ENCODE data around the gene SPRYD7. TPM values are rescaled to one million over a fixed set of nuclear protein-coding genes. Genes with fewer than 3 reads are reported as not detected.

Gene SPRYD7
- total and polyA plus RNA-seq, 8 donors, result 3.6 to 26.9 (median 8.1) TPM; not detected in 1

DNA sequence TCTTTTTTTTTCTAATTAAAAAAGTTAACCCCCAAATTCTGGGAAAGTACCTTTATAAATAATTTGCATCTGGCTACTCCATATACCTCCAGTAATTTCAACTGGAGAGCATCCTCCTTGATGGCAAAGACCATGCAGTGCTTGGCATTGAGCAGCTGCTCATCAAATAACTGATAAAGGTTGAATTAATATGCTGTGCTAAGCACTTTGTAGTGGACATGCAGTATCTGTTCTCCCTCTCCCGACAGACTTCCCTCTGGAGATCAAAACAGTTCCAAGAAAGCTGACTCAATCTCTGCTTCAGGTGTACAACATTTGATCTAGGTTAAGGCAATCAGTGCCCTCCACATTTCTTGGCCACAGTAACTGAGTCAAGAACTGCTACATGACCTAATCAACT is 3.3 kb downstream of the SPRYD7 start:
- no peak for DNase-seq
- H3K4me1 ChIP-seq, result peaks cover 6 to 51% (median 26%) of the 10 kb centered on the region in 4 donors
- H3K9me3 ChIP-seq, result no peaks in the 10 kb centered on the region
- WGBS, 5 donors, result 20 to 65% (median 56%) methylated on average over 1 of the region's 1 CpG
- TF ChIP-seq POLR2AphosphoS5 (IDR thresholded peaks at IDR 0.05) (no peak), POLR2A (IDR thresholded peaks at IDR 0.05) (no peak), CTCF (IDR thresholded peaks at IDR 0.05) (no peak), EP300 (IDR thresholded peaks at IDR 0.05) (no peak)
- H3K27ac ChIP-seq, result no peak overlapping the region
- H3K27me3 ChIP-seq, result no peaks in the 10 kb centered on the region
- H3K4me3 ChIP-seq, result no peak overlapping the region
- peaks cover 5 to 31% (median 26%) of the 10 kb centered on the region in 4 donors for H3K36me3 ChIP-seq
- intact Hi-C loops (cut with DNase I; ENCODE audit: low total_unique reads), result no loop called here

DNA sequence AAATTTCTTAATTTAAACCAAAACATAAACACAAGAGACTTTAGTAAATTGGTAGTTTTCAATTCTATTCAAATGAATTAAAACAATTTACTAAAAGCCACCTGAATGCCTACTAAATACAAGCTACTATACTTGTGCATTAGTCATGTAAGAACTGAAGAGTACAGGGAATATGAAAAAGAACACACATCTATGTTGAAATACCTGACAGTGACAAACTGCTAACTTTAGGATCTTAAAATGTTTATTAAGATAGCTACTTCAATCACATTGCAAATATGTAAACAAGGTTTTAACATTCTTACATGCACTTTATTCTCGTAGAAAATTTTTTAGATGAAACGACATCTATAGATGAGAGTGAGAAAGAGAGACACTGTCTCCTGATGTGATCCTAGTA is 4.1 kb downstream of the SPRYD7 start:
- Histone ChIP-seq H3K4me3 (no peak overlapping the region), H3K36me3 (peaks cover 12 to 39% (median 34%) of the 10 kb centered on the region in 4 donors), H3K4me1 (peaks cover 5 to 43% (median 22%) of the 10 kb centered on the region in 4 donors), H3K27me3 (no peaks in the 10 kb centered on the region), H3K9me3 (no peaks in the 10 kb centered on the region), H3K27ac (no peak overlapping the region)
- no peak for DNase-seq
- WGBS, 5 donors, result 76 to 91% (median 84%) methylated on average over 2 of the region's 2 CpGs
- intact Hi-C loops (cut with DNase I; ENCODE audit: low total_unique reads), result no loop called here
- TF ChIP-seq POLR2AphosphoS5 (IDR thresholded peaks at IDR 0.05), result no peak
- no peak for TF ChIP-seq EP300 (IDR thresholded peaks at IDR 0.05)
- TF ChIP-seq POLR2A (IDR thresholded peaks at IDR 0.05), result no peak
- TF ChIP-seq CTCF (IDR thresholded peaks at IDR 0.05), result no peak

DNA sequence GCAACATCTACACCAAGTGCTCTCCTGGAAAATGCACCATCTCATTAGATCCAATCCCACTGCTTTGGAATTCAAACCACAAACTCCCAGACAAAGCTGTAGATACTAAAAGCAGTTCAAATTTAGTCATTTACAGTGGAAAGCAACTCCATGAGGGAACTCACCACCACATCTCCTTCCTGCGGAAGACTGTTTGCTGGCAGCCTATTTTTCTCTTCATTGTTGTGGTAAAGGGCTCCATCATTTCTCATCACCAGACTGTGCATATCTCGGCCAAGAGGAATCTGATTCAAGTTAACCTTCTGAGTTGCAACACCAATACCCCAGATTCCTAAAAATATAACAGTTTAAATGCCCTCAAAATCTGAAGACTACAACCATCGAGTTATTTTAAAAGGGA is 8.4 kb downstream of the SPRYD7 start:
- TF ChIP-seq EP300 (IDR thresholded peaks at IDR 0.05) (no peak), POLR2AphosphoS5 (IDR thresholded peaks at IDR 0.05) (no peak), CTCF (IDR thresholded peaks at IDR 0.05) (no peak), POLR2A (IDR thresholded peaks at IDR 0.05) (no peak)
- peaks cover 24 to 79% (median 74%) of the 10 kb centered on the region in 4 donors for H3K36me3 ChIP-seq
- no peak overlapping the region for H3K27ac ChIP-seq
- no peak overlapping the region for H3K4me3 ChIP-seq
- intact Hi-C loops (cut with DNase I; ENCODE audit: low total_unique reads), result no loop called here
- no peaks in the 10 kb centered on the region for H3K27me3 ChIP-seq
- H3K9me3 ChIP-seq, result no peaks in the 10 kb centered on the region
- no peak for DNase-seq
- WGBS, 5 donors, result 79 to 88% (median 84%) methylated on average over 3 of the region's 3 CpGs
- peaks cover 0 to 12% (median 3%) of the 10 kb centered on the region in 4 donors for H3K4me1 ChIP-seq

GRCh38 chr13:49925881-49926418 is 10.2 kb downstream of the SPRYD7 start:
- Histone ChIP-seq H3K27ac (no peak overlapping the region), H3K27me3 (no peaks in the 10 kb centered on the region), H3K4me1 (no peaks in the 10 kb centered on the region), H3K9me3 (no peaks in the 10 kb centered on the region), H3K4me3 (no peak overlapping the region), H3K36me3 (peaks cover 28 to 92% (median 81%) of the 10 kb centered on the region in 4 donors)
- TF ChIP-seq POLR2AphosphoS5 (IDR thresholded peaks at IDR 0.05) (no peak), POLR2A (IDR thresholded peaks at IDR 0.05) (no peak), CTCF (IDR thresholded peaks at IDR 0.05) (no peak), EP300 (IDR thresholded peaks at IDR 0.05) (no peak)
- DNase-seq, result no peak
- 78 to 91% (median 82%) methylated on average over 2 of the region's 2 CpGs for WGBS, 5 donors
- intact Hi-C loops (cut with DNase I; ENCODE audit: low total_unique reads), result no loop called here

Measured in stomach (tissue), 9 donors.